Bladder microvascular endothelial cell (primary cell): ENCODE results near the gene IFT25. TPM values are rescaled to one million over a fixed set of nuclear protein-coding genes. Genes with fewer than 3 reads are reported as not detected.

Source experiments
- total RNA-seq: library from RNA; depleted of rRNA; stranded (reverse); fragments of >200 nt; gene quantifications from 2 replicates; pipeline ENCODE4 v1.2.3, GENCODE V29; 2014

The IFT25 gene
- 13.1 and 17.0 TPM in 2 replicates for total RNA-seq

DNA sequence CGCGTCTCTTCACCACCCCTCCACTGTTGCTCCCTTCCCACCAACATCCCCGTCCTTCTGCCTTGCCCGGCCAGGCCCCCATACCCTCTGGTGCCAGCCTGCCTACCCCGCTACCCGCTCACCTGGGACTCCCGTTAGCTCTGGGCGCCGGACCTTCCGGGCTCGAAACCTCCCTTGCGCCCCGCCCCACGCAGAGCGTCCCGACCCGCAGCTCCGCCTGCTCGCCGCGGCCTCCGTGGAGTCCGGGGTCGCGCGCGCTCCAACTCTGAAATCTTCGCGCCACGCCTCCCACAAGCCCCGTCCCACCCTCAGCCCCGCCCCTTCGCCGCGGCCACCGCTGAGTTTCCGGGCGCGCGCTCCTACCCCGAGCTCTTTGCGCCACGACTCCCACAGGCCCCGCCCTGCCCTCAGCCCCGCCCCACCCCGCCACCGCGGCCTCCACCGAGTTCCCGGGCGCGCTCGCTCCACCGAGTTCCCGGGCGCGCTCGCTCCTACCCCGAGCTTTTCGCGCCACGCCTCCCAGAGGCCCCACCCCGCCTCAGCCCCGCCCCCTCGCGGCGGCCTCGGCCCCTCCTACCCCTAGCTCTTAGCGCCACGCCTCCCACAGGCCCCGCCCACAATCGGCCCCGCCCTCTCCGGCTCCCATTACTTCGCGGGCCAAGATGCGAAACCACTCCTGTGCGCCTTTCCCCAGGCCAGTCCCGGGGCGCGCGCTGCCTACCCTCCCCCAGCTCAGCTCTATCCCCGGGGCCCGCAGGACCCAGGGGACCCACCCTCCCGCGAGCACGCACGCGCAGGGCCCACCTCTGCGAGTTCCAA lies at the start of gene IFT25:
TSS of gene IFT25 (minus strand) at position 267 of the 819 bp plus-strand sequence. CDS start 5,617 bp downstream, outside the sequence.

DNA sequence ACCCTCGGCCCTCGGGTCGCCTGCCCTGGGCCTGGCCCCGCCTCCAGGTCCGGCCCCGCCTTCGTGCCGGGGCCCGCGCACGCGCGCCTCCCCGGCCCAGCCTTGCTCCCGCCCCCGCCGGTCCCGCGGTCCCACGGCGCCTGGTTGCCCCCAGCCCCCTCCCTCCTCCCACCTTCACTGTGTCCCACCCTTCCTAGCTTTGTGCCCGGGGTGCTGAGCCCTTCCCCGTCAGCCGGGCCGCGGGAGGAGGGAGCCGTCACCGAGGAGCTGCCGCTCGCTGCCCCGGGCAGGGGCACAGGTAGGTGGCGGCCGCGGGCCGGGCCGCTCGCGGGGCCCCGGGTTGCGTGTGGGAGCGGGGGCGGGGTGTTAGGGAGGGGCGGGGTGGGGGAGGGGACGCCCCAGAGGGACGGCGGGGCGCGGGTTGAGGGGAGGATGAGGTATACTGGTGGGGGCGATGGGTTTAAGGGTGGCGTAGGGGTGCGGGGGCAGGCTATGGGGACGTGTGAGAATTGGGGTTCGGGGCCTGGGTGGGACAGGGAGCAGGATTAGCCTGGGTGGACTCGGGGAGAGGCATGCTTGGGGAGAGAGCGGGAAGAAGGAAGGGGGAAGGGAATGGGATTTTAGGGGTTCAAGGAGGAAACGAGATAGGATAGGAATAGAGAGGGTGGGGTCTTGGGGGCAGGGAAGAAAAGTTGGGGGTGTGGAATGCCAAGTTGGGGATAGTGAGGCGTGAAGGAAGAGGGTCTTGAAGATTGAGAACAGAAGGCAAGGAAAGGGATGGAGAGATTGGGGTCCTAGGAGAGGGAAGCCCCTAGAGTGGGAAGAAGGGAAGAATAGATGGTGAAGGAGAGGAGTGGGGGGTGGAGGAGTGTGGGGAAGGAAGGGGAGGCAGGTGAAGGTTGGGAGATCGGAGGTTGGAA lies 1.0 kb upstream of the IFT25 start, which contains the start of gene LRRC42:
TSS of gene LRRC42 (plus strand) at position 99 of the 920 bp plus-strand sequence. CDS start 5,650 bp downstream, outside the sequence.

DNA sequence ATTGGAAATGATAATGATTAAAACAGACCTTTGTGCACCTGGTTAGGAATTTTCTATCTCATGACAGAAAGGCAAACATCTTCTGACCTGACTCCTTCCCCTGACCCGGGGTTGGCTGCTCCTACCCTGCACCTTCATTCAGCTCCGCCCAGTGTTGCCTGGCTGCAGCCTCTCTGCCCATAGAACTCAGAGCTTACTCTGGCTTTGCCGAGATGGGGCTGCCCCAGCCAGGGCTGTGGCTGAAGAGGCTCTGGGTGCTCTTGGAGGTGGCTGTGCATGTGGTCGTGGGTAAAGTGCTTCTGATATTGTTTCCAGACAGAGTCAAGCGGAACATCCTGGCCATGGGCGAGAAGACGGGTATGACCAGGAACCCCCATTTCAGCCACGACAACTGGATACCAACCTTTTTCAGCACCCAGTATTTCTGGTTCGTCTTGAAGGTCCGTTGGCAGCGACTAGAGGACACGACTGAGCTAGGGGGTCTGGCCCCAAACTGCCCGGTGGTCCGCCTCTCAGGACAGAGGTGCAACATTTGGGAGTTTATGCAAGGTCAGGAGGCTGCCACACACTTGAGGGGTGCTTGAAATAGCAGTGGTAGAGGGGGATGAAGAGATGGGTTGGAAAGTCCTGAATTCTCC lies 51.4 kb downstream of the IFT25 start, which contains the start of gene DIO1:
TSS of gene DIO1 (plus strand) at position 189 of the 638 bp plus-strand sequence. CDS start at position 213, 24 bp downstream.

DNA sequence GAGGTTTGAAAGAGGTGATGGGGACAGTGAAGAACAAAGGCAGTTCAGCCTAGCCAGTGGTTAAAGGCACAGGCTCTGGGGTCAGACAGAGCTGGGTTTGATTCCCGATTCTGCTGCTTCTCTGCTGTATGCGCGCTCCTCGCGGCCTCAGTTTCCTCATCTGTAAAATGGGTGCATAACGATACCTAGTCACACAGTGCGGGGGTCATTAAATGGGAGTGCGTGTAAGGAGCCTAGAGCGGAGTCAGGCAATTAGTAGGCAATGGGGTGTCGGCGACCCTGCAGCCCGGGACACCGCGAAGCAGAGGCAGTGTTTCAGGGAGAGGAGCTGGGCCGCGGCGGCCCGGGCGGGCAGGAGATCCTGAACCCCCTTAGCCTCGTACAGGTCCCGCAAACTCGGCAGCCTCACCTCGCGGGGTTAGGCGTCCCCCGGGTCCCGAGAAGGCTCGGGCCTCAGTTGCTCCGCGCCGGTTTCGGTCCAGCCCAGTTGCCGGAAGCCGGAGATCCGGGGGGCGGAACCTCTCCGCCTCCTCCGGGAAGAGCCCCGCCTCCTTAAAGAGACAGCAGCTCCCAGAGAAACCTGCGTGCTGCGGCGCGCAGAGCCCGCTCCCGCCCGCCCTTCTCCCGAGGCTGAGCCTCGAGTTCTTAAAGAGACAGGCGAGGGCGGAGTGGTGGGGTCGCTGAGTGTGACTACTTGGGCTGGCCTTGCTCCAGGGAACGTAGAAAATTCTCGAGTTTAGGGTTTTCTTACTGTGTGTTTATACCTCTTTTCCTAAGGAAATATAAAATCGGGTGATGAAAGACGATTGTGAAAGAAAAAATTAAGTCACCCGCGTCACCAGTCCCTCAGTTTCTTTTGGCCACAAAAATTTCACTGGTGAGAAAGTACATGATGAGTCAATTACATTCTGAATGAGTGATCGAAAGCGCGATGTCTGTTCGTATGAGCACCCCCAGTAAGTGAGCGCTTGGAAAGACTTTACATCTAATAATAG lies 55.9 kb downstream of the IFT25 start, which contains the start of gene YIPF1:
TSS of gene YIPF1 (minus strand) at position 494 of the 995 bp plus-strand sequence. CDS start 860 bp downstream, outside the sequence.

Other genes starting within 250 kb of the IFT25 start
- gene GLIS1, start 206.5 kb downstream of the IFT25 start, total RNA-seq, result under 0.01 TPM in 1 of 2 replicates, not detected in the other
- 17.6 and 18.4 TPM in 2 replicates for gene NDC1, start 107.4 kb downstream of the IFT25 start, total RNA-seq
- gene YIPF1, start 55.9 kb downstream of the IFT25 start, total RNA-seq, result 18.3 and 20.1 TPM in 2 replicates
- not detected in 2 replicates for gene DIO1, start 51.5 kb downstream of the IFT25 start, total RNA-seq
- 18.8 and 23.2 TPM in 2 replicates for gene LRRC42, start 651 bp upstream of the IFT25 start, total RNA-seq
- not detected in 2 replicates for gene LDLRAD1, start 72.5 kb upstream of the IFT25 start, total RNA-seq
- 175 and 380 TPM in 2 replicates for gene TMEM59, start 107.5 kb upstream of the IFT25 start, total RNA-seq
- gene TCEANC2, start 107.9 kb upstream of the IFT25 start, total RNA-seq, result 1.9 and 2.6 TPM in 2 replicates
- gene CDCP2, start 207.3 kb upstream of the IFT25 start, total RNA-seq, result not detected in 2 replicates